Astrocyte (in vitro differentiated cells and primary cell): ENCODE data around the gene DTNB. TPM values are rescaled to one million over a fixed set of nuclear protein-coding genes. Genes with fewer than 3 reads are reported as not detected.

Experiments
- DNase-seq: peaks from one replicate; pipeline ENCODE4 v3.0.0-alpha.2; 2010; ENCODE audit warnings: low read depth
- FAIRE-seq: peaks from 2 replicates; lab custom pipeline; 2011; peaks lifted over from hg19 to GRCh38; lab: Jason Lieb, UNC
- H2AFZ ChIP-seq: 2 replicates; pipeline ENCODE4 v1.6.0; 2012; ENCODE audit warnings: low read depth, low read length, inconsistent platforms
- H3K27ac ChIP-seq: 2 replicates; pipeline ENCODE4 v1.5.1; 2011; ENCODE audit warnings: low read depth, low read length, inconsistent platforms
- H3K27me3 ChIP-seq: 2 replicates; pipeline ENCODE4 v1.6.0; 2011; ENCODE audit warnings: low read length, inconsistent platforms; ENCODE audit not compliant: insufficient read depth
- H3K36me3 ChIP-seq: 2 replicates; pipeline ENCODE4 v1.5.1; 2011; ENCODE audit warnings: low read length, inconsistent platforms; ENCODE audit not compliant: insufficient read depth
- H3K4me1 ChIP-seq: 2 replicates; pipeline ENCODE4 v1.5.1; 2011; ENCODE audit warnings: low read length, inconsistent platforms; ENCODE audit not compliant: insufficient read depth
- H3K4me2 ChIP-seq: 2 replicates; pipeline ENCODE4 v1.6.0; 2012; ENCODE audit warnings: low read length, inconsistent platforms
- H3K4me3 ChIP-seq: 2 replicates; pipeline ENCODE4 v1.5.1; 2011; ENCODE audit warnings: low read depth, mild to moderate bottlenecking, low read length, inconsistent platforms; ENCODE audit not compliant: insufficient read depth
- H3K79me2 ChIP-seq: 2 replicates; pipeline ENCODE4 v1.6.0; 2012; ENCODE audit warnings: mild to moderate bottlenecking, low read length, inconsistent platforms; ENCODE audit not compliant: insufficient read depth
- H3K9ac ChIP-seq: 2 replicates; pipeline ENCODE4 v1.6.0; 2012; ENCODE audit warnings: mild to moderate bottlenecking, low read length, inconsistent platforms
- H3K9me3 ChIP-seq: 2 replicates; pipeline ENCODE4 v1.5.1; 2012; ENCODE audit warnings: low read depth, mild to moderate bottlenecking, low read length, inconsistent platforms; ENCODE audit not compliant: insufficient read depth
- H4K20me1 ChIP-seq: 2 replicates; pipeline ENCODE4 v1.6.0; 2012; ENCODE audit warnings: low read length, inconsistent platforms; ENCODE audit not compliant: insufficient read depth
- H3K27ac Mint-ChIP-seq: one replicate; pipeline ENCODE4 v1.8.0; 2021; ENCODE audit warnings: mild to moderate bottlenecking, mixed read lengths; ENCODE audit not compliant: unreplicated experiment
- H3K27me3 Mint-ChIP-seq: one replicate; pipeline ENCODE4 v1.8.0; 2021; ENCODE audit warnings: low read depth, mixed read lengths; ENCODE audit not compliant: unreplicated experiment
- H3K36me3 Mint-ChIP-seq: one replicate; pipeline ENCODE4 v1.8.0; 2021; ENCODE audit warnings: low read depth, mixed read lengths; ENCODE audit not compliant: unreplicated experiment
- H3K4me1 Mint-ChIP-seq: one replicate; pipeline ENCODE4 v1.8.0; 2021; ENCODE audit warnings: low read depth, mixed read lengths; ENCODE audit not compliant: unreplicated experiment
- H3K4me3 Mint-ChIP-seq: one replicate; pipeline ENCODE4 v1.8.0; 2021; ENCODE audit warnings: mild to moderate bottlenecking, moderate library complexity, mixed read lengths; ENCODE audit not compliant: unreplicated experiment
- H3K9me3 Mint-ChIP-seq: one replicate; pipeline ENCODE4 v1.8.0; 2021; ENCODE audit warnings: mild to moderate bottlenecking, mixed read lengths; ENCODE audit not compliant: unreplicated experiment
- EZH2 ChIP-seq: IDR thresholded peaks from 2 replicates; pipeline ENCODE4 v1.6.1; 2012; ENCODE audit warnings: mild to moderate bottlenecking, low read length, inconsistent platforms; ENCODE audit not compliant: insufficient read depth
- total RNA-seq: library from RNA; stranded (reverse); gene quantifications from 2 replicates; pipeline ENCODE4 v1.2.1, GENCODE V29; 2021
- TF ChIP-seq, protein P1 (sequence below): IDR thresholded peaks from 2 replicates; pipeline ENCODE4 v1.5.1; 2011; ENCODE audit warnings: low read depth, mild to moderate bottlenecking, inconsistent platforms, low read length, moderate library complexity; ENCODE audit not compliant: insufficient read depth

Gene DTNB
- total RNA-seq, 1 donor from 2014 or later: 5.1 TPM

DNA sequence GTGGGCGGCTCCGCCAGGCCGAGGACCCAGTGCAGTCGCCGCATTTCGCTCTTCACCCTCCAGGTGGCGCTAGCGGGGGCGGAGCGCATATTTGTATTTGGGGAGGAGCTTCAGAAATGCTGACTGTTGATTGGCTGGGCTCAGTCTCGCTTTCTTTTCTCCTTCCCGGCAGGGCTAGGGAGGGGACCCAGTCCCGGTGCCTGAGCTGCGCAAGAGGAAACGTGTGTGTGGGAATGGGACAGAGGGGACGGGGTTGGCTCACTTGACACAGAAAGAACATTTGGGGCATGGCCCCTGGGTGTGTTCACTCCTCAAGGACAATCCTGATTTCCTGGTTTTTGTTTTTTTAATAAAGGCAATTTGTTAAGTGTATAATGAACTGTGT, 311.3 kb downstream of the DTNB start:
- Mint-ChIP-seq H3K9me3 (peaks cover 5% of the 10 kb centered on the region), H3K4me3 (no peak overlapping the region), H3K4me1 (no peaks in the 10 kb centered on the region), H3K27me3 (peaks cover 24% of the 10 kb centered on the region), H3K36me3 (no peaks in the 10 kb centered on the region), H3K27ac (peak overlapping the region; percentile 6)
- peak overlapping the region; percentile 82 for H3K4me2 ChIP-seq
- H3K4me3 ChIP-seq: peak overlapping the region; percentile 42
- DNase-seq: peak; percentile 73
- FAIRE-seq: no peak
- peak overlapping the region; percentile 56 for H2AFZ ChIP-seq
- peaks cover 4% of the 10 kb centered on the region for H3K4me1 ChIP-seq
- peaks cover 2% of the 10 kb centered on the region for H3K9me3 ChIP-seq
- no peak overlapping the region for H3K9ac ChIP-seq
- TF ChIP-seq, protein P1, sequence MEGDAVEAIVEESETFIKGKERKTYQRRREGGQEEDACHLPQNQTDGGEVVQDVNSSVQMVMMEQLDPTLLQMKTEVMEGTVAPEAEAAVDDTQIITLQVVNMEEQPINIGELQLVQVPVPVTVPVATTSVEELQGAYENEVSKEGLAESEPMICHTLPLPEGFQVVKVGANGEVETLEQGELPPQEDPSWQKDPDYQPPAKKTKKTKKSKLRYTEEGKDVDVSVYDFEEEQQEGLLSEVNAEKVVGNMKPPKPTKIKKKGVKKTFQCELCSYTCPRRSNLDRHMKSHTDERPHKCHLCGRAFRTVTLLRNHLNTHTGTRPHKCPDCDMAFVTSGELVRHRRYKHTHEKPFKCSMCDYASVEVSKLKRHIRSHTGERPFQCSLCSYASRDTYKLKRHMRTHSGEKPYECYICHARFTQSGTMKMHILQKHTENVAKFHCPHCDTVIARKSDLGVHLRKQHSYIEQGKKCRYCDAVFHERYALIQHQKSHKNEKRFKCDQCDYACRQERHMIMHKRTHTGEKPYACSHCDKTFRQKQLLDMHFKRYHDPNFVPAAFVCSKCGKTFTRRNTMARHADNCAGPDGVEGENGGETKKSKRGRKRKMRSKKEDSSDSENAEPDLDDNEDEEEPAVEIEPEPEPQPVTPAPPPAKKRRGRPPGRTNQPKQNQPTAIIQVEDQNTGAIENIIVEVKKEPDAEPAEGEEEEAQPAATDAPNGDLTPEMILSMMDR: peak; percentile 94
- TF ChIP-seq EZH2: no peak
- H3K27ac ChIP-seq: no peak overlapping the region
- no peaks in the 10 kb centered on the region for H3K79me2 ChIP-seq
- no peaks in the 10 kb centered on the region for H4K20me1 ChIP-seq
- no peaks in the 10 kb centered on the region for H3K36me3 ChIP-seq
- no peaks in the 10 kb centered on the region for H3K27me3 ChIP-seq

DNA sequence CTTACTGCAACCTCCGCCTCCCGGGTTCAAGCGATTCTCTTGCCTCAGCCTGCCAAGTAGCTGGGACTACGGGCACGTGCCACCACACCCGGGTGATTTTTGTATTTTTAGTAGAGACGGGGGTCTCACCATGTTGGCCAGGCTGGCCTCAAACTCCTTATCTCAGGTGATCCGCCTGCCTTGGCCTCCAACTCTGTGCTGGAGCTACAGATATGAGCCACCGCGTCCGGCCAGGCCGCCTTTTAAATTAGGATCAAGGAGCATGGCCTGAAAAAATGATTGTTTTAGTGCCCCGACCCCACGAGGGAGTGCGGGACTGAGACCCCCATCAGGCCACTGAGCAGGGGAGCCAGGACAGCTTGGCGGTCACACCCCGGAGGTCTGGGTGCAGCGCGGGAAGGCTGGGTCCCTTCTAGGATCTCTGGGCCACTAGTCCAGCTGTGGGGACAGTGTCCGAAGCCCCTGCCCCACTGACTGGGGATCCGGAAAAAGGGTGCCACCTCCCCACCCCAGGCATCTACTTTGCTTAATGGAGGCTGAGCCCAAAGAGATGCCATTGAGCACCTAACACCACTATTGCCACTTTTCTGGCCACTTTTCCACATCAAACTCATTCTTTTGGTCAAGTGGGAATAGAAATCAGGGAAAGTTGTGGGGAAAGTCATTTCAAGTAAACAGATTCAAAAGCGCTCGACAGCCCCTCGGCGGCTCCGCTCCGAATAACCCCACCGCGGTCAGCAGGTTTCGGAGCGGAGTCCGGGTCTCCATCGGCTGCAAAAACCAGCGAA, 311.9 kb downstream of the DTNB start:
- FAIRE-seq (no peak), DNase-seq (no peak)
- Mint-ChIP-seq H3K27ac (peak overlapping the region; percentile 12), H3K27me3 (peaks cover 23% of the 10 kb centered on the region), H3K4me3 (no peak overlapping the region), H3K9me3 (peaks cover 8% of the 10 kb centered on the region), H3K36me3 (no peaks in the 10 kb centered on the region), H3K4me1 (no peaks in the 10 kb centered on the region)
- Histone ChIP-seq H3K4me2 (peak overlapping the region; percentile 82), H3K4me3 (peak overlapping the region; percentile 17), H3K9me3 (peaks cover 2% of the 10 kb centered on the region), H4K20me1 (no peaks in the 10 kb centered on the region), H3K36me3 (no peaks in the 10 kb centered on the region), H3K79me2 (no peaks in the 10 kb centered on the region), H3K4me1 (peaks cover 4% of the 10 kb centered on the region), H2AFZ (peak overlapping the region; percentile 56), H3K27me3 (no peaks in the 10 kb centered on the region), H3K9ac (no peak overlapping the region), H3K27ac (no peak overlapping the region)
- no peak for TF ChIP-seq EZH2
- TF ChIP-seq, protein P1: no peak

DNA sequence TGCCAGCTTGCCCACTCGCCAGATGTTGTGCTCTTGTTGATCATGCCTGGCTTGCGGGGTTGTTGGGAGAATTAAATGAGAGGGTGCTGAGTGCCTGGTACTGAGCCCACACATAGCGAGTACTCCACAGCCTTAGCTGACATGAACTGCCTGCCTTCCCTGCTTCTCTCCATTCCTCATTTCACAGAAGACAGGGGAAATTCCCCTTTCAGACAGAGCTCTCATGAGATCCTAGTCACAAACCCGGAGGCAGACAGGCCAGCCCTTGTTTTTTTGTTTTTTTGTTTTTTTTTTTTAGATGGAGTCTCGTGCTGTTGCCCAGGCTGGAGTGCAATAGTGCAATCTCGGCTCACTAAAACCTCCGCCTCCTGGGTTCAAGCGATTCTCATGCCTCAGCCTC, 314.5 kb downstream of the DTNB start:
- DNase-seq: no peak
- no peak for TF ChIP-seq EZH2
- TF ChIP-seq, protein P1: no peak
- no peak overlapping the region for H3K4me3 Mint-ChIP-seq

More for the DNA sequence above, 314.5 kb downstream of the DTNB start:
- H3K27me3 Mint-ChIP-seq: peaks cover 21% of the 10 kb centered on the region
- H3K9ac ChIP-seq: no peak overlapping the region
- no peak for FAIRE-seq
- H3K9me3 Mint-ChIP-seq: peaks cover 10% of the 10 kb centered on the region
- H3K4me2 ChIP-seq: no peak overlapping the region
- H3K4me1 ChIP-seq: peaks cover 4% of the 10 kb centered on the region
- H3K36me3 ChIP-seq: no peaks in the 10 kb centered on the region
- no peaks in the 10 kb centered on the region for H3K36me3 Mint-ChIP-seq
- no peak overlapping the region for H3K27ac Mint-ChIP-seq
- no peak overlapping the region for H2AFZ ChIP-seq
- no peak overlapping the region for H3K27ac ChIP-seq
- no peaks in the 10 kb centered on the region for H3K27me3 ChIP-seq
- H4K20me1 ChIP-seq: no peaks in the 10 kb centered on the region
- no peak overlapping the region for H3K4me3 ChIP-seq
- H3K4me1 Mint-ChIP-seq: no peaks in the 10 kb centered on the region
- H3K9me3 ChIP-seq: peaks cover 2% of the 10 kb centered on the region
- no peaks in the 10 kb centered on the region for H3K79me2 ChIP-seq
